ENCODE data around the gene CYP4F22.
"Not testable (repeated sequence)": the region's sequence is repeated elsewhere in the genome, so short reads cannot be mapped to it uniquely, and the experiment has no call there.

Gene CYP4F22

DNA sequence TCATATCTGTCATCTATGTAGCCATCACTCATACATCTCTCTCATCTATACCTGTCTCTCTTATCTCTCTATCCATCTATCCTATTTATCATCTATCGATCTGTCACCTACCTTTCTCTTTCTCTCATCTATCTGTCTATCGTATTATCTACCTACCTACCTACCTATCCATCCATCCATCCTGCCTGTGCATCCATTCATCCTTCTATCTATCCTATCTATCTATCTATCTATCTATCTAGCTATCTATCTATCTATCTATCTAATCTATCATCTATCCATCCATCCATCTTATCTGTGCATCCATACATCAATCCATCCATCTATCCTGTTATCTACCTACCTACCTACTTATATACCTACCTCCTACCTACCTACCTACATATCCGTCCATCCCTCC is 62.1 kb downstream of the CYP4F22 start:
- no peak for DNase-seq (ENCODE audit: low read depth in 2 of 2)

DNA sequence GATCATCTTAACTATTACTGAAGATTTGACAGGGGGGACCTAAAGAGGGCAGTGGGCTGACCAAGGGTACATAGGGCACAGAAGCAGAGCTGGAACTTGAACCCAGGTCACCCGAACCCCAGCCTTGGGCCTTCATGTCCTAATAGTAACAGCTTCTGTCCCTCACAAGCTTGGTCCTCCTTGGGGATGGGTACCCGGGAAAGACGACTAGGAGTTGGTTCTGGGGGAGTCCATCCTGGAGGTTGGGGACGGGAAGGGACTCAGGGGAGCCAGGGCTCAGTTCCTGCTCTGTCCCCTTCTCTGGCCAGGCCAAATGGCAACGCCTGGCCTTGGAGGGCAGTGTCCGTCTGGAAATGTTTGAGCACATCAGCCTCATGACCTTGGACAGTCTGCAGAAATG is 67.1 kb downstream of the CYP4F22 start:
- no peak for DNase-seq (ENCODE audit: low read depth in 2 of 2)

DNA sequence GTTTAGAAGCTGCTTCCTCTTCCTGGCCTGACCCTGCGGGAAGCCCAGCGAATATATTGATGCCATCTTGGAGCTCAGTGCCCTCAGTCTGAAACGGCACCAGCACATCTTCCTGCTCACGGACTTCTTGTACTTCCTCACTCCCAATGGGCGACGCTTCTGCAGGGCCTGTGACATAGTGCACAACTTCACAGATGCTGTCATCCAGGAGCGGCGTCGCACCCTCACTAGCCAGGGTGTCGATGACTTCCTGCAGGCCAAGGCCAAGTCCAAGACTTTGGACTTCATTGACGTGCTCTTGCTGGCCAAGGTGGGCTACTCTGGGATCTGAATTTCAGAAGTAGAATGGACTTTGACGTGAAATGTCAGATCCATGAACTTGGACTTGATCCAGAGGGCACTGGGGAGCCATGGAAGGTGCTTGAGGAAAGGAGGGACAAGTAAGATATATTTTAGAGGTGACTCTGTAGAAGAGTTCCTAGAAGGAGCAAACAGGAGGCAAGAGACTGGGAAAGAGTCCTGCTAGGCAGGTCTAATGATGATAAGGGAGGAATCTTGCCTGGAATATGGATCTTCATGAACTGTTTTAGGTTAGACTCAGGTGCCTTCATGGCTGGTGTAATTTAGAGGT is 68.3 kb downstream of the CYP4F22 start:
- DNase-seq (ENCODE audit: low read depth in 2 of 2), result no peak

DNA sequence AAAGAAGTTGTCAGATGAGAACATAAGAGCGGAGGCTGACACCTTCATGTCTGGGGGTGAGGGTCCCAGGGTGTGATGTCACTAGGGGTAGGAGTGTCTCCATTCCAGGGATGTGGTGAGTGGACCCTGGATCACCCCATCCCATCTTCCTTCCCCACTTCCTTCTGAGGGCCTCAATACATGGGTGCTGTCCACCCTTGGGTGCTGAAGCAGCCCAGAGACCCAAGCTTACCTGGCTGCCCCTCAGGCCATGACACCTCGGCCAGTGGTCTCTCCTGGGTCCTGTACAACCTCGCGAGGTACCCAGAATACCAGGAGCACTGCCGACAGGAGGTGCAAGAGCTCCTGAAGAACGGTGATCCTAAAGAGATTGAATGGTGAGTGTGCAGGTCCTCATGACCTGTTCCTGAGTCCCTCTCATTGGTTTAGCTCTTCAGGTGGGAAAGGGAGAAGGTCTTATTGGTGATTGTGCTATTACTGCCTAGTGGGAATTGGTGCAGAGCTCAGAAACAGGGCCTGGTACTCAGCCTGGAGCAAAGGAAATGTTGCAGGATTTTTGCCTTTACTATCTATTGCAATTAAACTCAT is 69.0 kb downstream of the CYP4F22 start:
- DNase-seq (ENCODE audit: low read depth in 2 of 2), result no peak

DNA sequence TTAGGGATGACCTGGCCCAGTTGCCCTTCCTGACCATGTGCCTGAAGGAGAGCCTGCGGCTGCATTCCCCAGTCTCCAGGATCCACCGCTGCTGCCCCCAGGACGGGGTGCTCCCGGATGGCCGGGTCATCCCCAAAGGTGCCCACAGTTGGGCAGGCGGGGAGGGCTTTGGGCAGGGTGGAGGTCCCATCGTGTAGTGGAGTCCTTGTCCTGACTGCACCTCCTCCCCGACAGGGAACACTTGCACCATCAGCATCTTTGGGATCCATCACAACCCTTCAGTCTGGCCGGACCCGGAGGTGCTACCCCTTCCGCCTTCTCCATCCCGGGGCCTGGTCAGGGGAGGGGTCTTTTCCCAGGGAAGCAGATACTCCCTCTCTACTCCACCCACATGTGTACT is 75.0 kb downstream of the CYP4F22 start:
- DNase-seq (ENCODE audit: low read depth in 2 of 2), result no peak

DNA sequence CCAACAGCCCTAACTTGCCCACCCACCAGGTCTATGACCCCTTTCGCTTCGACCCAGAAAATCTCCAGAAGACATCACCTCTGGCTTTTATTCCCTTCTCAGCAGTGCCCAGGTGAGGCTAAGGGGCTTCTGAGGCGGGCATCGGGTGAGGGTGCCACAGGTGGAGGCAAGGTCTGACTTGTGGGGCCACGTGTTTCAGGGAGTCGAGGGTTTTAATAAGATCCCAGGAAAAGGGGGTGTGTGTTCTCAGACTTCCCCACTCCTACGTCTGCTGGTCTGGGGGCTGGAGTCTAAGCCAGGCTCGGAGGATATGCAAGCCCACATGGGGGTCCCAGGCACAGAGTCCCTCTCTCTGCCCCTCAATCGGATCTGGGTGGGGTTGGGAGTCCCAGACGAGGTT is 75.8 kb downstream of the CYP4F22 start:
- DNase-seq (ENCODE audit: low read depth in 2 of 2), result no peak

DNA sequence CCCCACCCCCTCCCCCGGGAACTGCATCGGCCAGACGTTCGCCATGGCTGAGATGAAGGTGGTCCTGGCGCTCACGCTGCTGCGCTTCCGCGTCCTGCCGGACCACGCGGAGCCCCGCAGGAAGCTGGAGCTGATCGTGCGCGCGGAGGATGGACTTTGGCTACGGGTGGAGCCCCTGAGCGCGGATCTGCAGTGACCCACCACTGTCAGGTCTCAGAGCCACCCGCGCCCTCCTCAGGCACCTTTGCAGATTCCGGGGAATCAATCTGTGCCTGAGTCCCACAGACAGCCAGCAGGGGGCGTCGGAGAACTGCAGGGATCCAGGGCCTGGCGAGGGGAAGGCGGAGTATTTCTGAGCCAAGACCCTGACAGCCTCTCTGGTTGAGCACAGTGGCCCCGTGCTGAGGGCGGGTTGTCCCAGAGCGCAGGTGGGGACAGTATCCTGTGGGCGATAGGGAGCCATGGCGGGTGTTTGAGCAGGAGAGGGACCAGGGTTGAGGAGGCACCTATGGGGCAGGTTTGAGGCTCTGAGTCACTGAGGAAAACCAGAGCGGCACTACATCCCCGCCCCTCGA is 76.3 kb downstream of the CYP4F22 start:
- peak; percentile 68 to 77 for DNase-seq (ENCODE audit: low read depth in 2 of 2)

DNA sequence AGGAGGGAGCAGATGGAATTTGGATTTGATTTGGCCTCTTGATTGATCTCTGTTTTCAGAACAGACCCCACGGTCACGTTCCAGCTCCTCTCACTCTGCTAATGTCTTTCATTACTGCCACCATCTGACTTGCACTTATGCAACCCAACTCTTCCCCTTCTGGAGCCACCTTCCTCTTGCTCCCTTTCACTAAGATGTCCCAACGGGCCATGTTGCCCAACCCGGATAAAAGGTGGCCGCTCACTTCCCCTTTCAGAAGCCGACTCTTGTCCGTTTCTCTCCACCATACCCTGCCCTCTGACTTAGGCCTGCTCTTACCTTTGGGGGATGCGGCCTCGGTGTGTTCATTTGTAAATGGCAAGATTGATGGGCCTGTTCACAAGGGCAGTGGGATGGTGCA is 79.3 kb downstream of the CYP4F22 start:
- DNase-seq (ENCODE audit: low read depth in 2 of 2), result no peak

DNA sequence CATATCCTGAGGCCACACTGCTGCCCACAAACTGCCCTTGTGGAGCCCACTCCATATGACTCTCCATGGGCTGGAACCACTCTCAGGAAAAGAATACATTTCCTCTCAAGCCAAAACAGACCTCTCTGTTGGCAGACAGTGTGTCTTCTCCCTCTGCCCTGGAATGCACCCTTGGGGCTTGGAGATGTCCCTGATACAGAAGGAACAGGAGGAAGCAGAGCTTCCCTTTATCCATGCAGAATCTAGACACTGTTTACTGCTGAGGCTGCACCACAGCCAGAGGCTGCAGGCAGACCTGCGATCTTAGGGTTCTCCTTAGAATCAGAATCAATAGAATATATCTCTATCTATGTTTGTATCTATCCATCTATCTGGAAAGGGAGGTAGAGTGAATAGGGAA is 79.9 kb downstream of the CYP4F22 start:
- no peak for DNase-seq (ENCODE audit: low read depth in 2 of 2)

DNA sequence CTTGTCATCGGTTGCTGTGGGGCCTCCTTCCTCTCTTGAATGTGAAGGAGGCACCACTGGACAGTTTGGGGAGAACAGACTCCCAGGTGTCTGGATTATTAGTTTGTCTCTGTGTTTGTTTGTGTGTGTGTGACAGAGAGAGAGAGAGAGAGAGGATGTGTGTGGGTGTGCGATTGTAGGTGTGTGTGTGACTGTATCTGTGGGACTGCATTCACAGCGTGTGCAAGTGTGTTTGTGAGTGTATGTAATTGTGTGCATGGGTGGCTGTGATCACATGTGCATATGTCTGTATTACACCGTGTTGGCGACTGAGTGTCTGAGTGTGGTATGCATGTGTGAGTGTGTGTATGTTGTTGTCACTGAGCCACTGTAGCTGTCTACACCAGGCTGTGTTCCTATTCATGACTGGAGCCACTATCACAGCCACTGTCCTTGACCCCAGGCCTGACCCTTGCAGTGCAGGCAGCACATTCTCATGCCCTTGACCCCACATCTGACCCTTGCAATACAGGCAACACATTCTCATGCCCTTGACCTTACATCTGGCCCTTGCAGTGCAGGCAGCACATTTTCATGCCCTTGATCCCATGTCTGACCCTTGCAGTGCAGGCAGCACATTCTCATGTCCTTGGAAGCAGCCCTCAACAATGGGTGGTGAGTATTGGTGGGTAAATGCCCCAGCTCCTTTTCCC is 81.6 kb downstream of the CYP4F22 start:
- DNase-seq (ENCODE audit: low read depth in 2 of 2), result no peak

DNA sequence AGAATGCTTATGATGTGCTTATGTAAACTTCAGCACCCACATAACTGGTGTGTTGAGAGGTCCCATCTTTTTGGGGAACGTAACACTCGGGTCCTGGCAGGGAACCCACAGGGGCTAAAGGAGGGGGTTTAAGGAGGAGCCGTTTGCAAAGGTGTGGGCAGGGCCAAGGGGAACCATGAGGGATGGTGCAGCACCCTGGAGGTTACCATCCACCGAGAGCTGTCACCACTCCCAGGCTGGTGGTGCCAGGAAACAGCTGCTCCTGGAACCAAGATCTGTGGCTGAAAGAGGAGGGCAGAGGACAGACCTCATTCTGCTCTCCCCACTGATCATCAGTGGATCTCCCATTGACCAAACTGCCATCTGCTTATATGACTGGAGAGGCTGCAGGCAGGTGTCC is 83.5 kb downstream of the CYP4F22 start:
- no peak for DNase-seq (ENCODE audit: low read depth in 2 of 2)

DNA sequence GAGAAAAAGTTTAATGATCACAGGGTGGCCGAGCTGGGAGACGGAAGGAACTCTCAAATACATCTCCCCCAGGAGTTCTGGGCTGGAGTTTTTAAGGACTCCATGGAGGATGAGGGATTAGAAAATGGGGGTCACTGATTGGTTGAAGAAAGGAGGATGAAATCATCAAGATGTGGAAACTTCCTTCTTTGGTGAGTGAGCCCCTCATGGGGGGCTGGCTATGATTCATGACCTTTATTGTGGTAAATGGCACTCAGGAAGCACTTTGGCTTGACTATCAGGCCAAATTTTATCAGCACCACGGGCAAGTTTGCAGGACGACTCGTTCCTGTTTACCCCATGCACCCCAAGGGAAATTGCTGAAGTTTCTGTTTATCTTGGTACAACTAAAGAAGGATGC is 84.2 kb downstream of the CYP4F22 start:
- not testable (repeated sequence) for DNase-seq (ENCODE audit: low read depth in 2 of 2)

DNA sequence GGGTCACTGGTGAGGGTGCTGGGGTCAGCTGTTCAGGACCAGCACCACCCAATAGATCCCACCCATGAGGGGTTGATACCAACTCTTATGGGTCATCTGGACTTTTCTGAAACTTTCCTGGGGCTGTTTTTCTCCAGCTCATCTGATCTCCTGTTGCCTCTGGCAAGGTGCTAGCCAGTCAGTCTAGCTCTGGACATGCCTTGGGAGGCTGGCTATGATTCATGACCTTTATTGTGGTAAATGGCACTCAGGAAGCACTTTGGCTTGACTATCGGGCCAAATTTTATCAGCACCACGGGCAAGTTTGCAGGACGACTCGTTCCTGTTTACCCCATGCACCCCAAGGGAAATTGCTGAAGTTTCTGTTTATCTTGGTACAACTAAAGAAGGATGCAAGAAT is 85.4 kb downstream of the CYP4F22 start:
- not testable (repeated sequence) for DNase-seq (ENCODE audit: low read depth in 2 of 2)

DNA sequence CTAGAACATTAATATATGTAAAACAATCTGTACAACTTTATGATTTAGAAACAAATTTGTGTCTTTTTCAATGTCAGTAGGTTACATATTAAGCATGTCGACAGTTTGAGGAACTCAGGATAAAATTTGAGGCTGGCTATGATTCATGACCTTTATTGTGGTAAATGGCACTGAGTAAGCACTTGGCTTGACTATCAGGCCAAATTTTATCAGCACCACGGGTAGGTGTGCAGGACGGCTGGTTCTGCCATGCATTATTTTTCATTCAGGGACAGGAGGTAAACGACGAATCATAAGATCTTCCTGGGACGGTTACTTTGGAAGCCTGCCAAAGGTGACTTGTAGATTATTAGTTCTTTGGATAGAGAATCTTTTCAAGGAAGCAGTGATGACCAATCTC is 86.7 kb downstream of the CYP4F22 start:
- no peak for DNase-seq (ENCODE audit: low read depth in 2 of 2)
